ENCODE measurements around the gene SBK1. TPM values are rescaled to one million over a fixed set of nuclear protein-coding genes. Genes with fewer than 3 reads are reported as not detected.

SBK1 gene
- total RNA-seq, 2 experiments from 2014 or later: 0.22 to 0.63 TPM

- Histone ChIP-seq H2AFZ (ENCODE audit: low read length) (no peak overlapping the region), H3K9me2 (ENCODE audit: insufficient read depth, low read length) (no peaks in the 10 kb centered on the region), H3K9me3 (ENCODE audit: low read length) (no peaks in the 10 kb centered on the region), H3K4me1 (ENCODE audit: insufficient read depth, low read length, poor library complexity, severe bottlenecking) (peaks cover 17% of the 10 kb centered on the region), H3K4me3 (ENCODE audit: low read depth, low read length, poor library complexity, severe bottlenecking) (no peak overlapping the region), H4K20me1 (ENCODE audit: insufficient read depth, low read length) (no peaks in the 10 kb centered on the region; the same call in 1 of the 2 replicates), H3K36me3 (ENCODE audit: insufficient read depth, low read length) (no peaks in the 10 kb centered on the region), H3K27ac (ENCODE audit: low read depth, low read length, poor library complexity, severe bottlenecking) (no peak overlapping the region), H3K4me2 (ENCODE audit: low read length) (no peak overlapping the region), H3K79me2 (ENCODE audit: insufficient read depth, low read depth, low read length) (no peaks in the 10 kb centered on the region)
- BruUV-seq (replicated peaks): no TSS peak
- POLR2A ChIA-PET: no interaction called here
- no peak for DNase-seq (ENCODE audit: low spot score)
- CTCF ChIA-PET (ENCODE audit: unreplicated experiment): no interaction called here
- no peak for TF ChIP-seq EZH2phosphoT487 (IDR thresholded peaks at IDR 0.05; ENCODE audit: borderline replicate concordance, low read depth, low read length)
- TF ChIP-seq, protein P1, sequence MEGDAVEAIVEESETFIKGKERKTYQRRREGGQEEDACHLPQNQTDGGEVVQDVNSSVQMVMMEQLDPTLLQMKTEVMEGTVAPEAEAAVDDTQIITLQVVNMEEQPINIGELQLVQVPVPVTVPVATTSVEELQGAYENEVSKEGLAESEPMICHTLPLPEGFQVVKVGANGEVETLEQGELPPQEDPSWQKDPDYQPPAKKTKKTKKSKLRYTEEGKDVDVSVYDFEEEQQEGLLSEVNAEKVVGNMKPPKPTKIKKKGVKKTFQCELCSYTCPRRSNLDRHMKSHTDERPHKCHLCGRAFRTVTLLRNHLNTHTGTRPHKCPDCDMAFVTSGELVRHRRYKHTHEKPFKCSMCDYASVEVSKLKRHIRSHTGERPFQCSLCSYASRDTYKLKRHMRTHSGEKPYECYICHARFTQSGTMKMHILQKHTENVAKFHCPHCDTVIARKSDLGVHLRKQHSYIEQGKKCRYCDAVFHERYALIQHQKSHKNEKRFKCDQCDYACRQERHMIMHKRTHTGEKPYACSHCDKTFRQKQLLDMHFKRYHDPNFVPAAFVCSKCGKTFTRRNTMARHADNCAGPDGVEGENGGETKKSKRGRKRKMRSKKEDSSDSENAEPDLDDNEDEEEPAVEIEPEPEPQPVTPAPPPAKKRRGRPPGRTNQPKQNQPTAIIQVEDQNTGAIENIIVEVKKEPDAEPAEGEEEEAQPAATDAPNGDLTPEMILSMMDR (conservative IDR thresholded peaks at IDR 0.05; ENCODE audit: low read length): no peak
- intact Hi-C loops (cut with micrococcal nuclease; ENCODE audit: unreplicated experiment): no loop called here
Measured at GRCh38 chr16:28289048-28289447, 3.3 kb upstream of the SBK1 start.

DNA sequence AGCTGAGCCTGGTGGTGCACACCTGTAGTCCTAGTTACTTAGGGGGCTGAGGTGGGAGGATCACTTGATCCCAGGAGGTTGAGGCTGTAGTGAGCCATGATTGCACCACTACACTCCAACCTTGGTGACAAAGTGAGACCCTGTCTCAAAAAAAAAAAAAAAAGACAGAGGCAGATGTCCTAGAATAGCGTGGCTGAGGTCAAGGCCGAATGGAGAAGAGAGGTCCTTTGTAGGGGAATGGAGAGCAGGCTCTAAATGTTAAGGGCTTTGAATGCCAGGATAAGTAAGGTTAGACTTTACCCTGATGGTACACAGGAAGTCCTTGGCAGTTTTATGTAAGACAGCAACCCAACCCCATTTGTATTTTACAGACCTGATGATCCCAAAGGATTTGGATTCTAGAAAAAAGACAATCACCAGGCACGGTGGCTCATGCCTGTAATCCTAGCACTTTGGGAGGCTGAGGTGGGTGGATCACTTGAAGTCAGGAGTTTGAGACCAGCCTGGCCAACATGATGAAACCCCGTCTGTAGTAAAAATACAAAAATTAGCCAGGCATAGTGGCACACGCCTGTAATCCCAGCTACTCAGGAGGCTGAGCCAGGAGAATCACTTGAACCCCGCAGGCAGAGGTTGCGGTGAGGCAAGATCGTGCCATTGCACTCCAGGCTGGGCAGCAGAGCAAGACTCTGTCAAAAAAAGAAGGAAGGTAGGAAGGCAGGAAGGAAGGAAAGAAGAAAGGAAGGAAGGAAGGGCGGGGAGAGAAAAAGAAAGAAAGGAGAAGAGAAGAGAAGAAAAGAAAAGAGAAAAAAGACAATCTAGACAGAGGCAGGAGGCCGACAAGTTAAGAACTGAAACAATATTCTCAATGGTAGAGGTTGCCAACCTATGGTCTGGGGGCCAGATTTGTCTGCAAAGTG is 2.1 kb upstream of the SBK1 start:
- BruUV-seq (replicated peaks): no TSS peak
- no peaks in the 10 kb centered on the region for H3K9me2 ChIP-seq (ENCODE audit: insufficient read depth, low read length)
- no peaks in the 10 kb centered on the region; the same call in 1 of the 2 replicates for H4K20me1 ChIP-seq (ENCODE audit: insufficient read depth, low read length)
- H3K4me1 ChIP-seq (ENCODE audit: insufficient read depth, low read length, poor library complexity, severe bottlenecking): peaks cover 17% of the 10 kb centered on the region
- peak overlapping the region; percentile 57 for H3K4me2 ChIP-seq (ENCODE audit: low read length)
- no peak overlapping the region for H2AFZ ChIP-seq (ENCODE audit: low read length)
- H3K4me3 ChIP-seq (ENCODE audit: low read depth, low read length, poor library complexity, severe bottlenecking): peak overlapping the region; percentile 35
- H3K36me3 ChIP-seq (ENCODE audit: insufficient read depth, low read length): no peaks in the 10 kb centered on the region
- H3K79me2 ChIP-seq (ENCODE audit: insufficient read depth, low read depth, low read length): no peaks in the 10 kb centered on the region
- H3K9me3 ChIP-seq (ENCODE audit: low read length): no peaks in the 10 kb centered on the region
- CTCF ChIA-PET (ENCODE audit: unreplicated experiment): no interaction called here
- POLR2A ChIA-PET: interaction anchor here (1.1 kb wide), 1 partner anchor 12 kb away, joined by 3 read pairs; no protein-coding TSS in a partner anchor
- TF ChIP-seq, protein P1 (conservative IDR thresholded peaks at IDR 0.05; ENCODE audit: low read length): no peak
- no peak overlapping the region for H3K27ac ChIP-seq (ENCODE audit: low read depth, low read length, poor library complexity, severe bottlenecking)
- intact Hi-C loops (cut with micrococcal nuclease; ENCODE audit: unreplicated experiment): no loop called here
- DNase-seq (ENCODE audit: low spot score): no peak

DNA sequence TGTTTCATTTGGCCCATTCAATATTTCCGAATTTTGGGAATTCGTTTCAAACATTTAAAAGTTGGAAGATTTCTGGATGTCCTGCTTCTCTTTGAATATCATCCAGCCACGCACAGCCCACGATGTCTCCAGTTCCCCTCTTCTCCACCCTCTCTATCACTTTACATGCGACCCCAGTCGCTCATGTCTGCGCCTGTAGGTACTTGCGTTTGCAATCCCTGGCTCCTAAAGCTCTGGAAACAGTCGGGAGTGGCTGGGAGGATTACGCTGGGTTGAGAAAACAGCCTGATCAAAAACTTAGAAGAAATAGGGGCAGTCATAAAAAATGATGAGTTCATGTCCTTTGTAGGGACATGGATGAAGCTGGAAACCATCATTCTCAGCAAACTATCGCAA is 1.5 kb upstream of the SBK1 start:
- H3K4me3 ChIP-seq (ENCODE audit: low read depth, low read length, poor library complexity, severe bottlenecking): peak overlapping the region; percentile 35
- peak overlapping the region; percentile 57 for H3K4me2 ChIP-seq (ENCODE audit: low read length)
- no TSS peak for BruUV-seq (replicated peaks)
- POLR2A ChIA-PET: no interaction called here
- peaks cover 17% of the 10 kb centered on the region for H3K4me1 ChIP-seq (ENCODE audit: insufficient read depth, low read length, poor library complexity, severe bottlenecking)
- no peaks in the 10 kb centered on the region for H3K9me2 ChIP-seq (ENCODE audit: insufficient read depth, low read length)
- intact Hi-C loops (cut with micrococcal nuclease; ENCODE audit: unreplicated experiment): no loop called here
- no peak for DNase-seq (ENCODE audit: low spot score)
- no peaks in the 10 kb centered on the region; the same call in 1 of the 2 replicates for H4K20me1 ChIP-seq (ENCODE audit: insufficient read depth, low read length)
- no peaks in the 10 kb centered on the region for H3K9me3 ChIP-seq (ENCODE audit: low read length)
- H3K27ac ChIP-seq (ENCODE audit: low read depth, low read length, poor library complexity, severe bottlenecking): no peak overlapping the region
- no peaks in the 10 kb centered on the region for H3K36me3 ChIP-seq (ENCODE audit: insufficient read depth, low read length)
- H3K79me2 ChIP-seq (ENCODE audit: insufficient read depth, low read depth, low read length): no peaks in the 10 kb centered on the region
- H2AFZ ChIP-seq (ENCODE audit: low read length): no peak overlapping the region
- CTCF ChIA-PET (ENCODE audit: unreplicated experiment): no interaction called here
- TF ChIP-seq EZH2phosphoT487 (IDR thresholded peaks at IDR 0.05; ENCODE audit: borderline replicate concordance, low read depth, low read length): no peak
- TF ChIP-seq, protein P1 (conservative IDR thresholded peaks at IDR 0.05; ENCODE audit: low read length): no peak

Data from OCI-LY7 (cell line).